ENCODE data around the gene TBC1D14.

Gene TBC1D14

GRCh38 chr4:6957994-6958393 is 48.4 kb downstream of the TBC1D14 start:
- TF ChIP-seq, protein P1, sequence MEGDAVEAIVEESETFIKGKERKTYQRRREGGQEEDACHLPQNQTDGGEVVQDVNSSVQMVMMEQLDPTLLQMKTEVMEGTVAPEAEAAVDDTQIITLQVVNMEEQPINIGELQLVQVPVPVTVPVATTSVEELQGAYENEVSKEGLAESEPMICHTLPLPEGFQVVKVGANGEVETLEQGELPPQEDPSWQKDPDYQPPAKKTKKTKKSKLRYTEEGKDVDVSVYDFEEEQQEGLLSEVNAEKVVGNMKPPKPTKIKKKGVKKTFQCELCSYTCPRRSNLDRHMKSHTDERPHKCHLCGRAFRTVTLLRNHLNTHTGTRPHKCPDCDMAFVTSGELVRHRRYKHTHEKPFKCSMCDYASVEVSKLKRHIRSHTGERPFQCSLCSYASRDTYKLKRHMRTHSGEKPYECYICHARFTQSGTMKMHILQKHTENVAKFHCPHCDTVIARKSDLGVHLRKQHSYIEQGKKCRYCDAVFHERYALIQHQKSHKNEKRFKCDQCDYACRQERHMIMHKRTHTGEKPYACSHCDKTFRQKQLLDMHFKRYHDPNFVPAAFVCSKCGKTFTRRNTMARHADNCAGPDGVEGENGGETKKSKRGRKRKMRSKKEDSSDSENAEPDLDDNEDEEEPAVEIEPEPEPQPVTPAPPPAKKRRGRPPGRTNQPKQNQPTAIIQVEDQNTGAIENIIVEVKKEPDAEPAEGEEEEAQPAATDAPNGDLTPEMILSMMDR (conservative IDR thresholded peaks at IDR 0.05) = no peak

DNA sequence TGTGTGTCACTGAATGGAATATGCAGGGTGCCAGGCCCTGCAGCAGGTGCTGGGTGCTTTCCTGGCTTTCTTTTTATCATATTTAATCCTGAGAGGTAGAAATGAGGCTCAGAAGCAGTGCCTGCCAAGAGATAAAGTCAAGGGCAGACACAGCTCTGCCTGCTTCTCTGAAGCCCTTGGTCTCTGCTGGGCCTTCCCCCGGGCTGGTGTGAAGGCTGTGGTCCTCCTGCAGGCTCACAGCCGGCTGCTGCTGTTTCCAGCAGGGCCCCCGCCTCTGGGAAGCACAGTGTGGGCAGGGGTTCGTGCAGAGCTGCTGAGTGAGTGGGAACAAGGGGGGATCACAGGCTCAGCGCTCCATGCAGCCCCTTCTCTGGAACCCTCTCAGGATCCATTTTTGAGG is 49.6 kb downstream of the TBC1D14 start:
- peak overlapping the region; percentile 87 for H3K27ac ChIP-seq
- TF ChIP-seq, protein P1 (conservative IDR thresholded peaks at IDR 0.05) = no peak

More at GRCh38 chr4:6957994-6958393, 48.4 kb downstream of the TBC1D14 start:
- H3K27ac ChIP-seq = peak overlapping the region; percentile 87

- TF ChIP-seq, protein P1 (conservative IDR thresholded peaks at IDR 0.05) = no peak
- H3K27ac ChIP-seq = no peak overlapping the region
Observed at GRCh38 chr4:6960154-6960553, 50.5 kb downstream of the TBC1D14 start.

DNA sequence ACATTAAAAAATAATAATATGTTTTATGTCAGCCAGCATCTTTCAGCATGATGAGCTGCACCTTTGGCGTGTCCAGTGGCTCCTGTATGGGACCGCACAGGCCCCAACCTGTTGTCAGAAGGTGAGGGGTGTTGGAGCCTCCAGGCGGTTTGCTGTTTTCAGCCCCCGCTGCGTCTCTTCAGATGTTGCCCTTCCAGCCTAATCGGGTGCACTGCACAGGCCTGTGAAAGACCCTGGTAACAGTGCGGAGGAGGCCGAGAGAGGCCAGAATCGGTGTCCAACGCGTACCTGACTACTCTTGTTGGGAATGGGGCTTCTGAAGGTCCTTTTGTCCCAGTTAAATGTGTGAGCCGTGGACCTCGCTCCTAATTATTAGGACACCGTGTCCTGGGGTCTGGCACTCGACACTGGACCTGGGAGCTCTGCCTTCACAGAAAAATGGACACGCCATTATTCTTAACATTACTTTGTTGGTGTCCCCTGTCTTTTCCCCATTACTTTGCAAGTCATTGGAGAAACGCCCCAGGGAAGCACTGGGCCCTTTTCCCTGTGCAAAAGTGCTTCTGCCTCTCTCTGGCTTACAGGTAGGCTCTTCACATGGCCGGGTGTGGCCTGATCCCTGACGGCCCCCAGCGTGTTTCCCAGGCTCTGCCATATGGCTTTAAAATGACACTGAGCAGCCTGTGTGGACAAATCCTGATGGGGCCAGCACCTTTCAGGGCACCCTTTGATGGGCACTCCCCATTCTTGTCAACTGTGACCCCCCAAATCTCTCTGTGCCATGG is 51.2 kb downstream of the TBC1D14 start:
- TF ChIP-seq, protein P1 (conservative IDR thresholded peaks at IDR 0.05) = no peak
- no peak overlapping the region for H3K27ac ChIP-seq

DNA sequence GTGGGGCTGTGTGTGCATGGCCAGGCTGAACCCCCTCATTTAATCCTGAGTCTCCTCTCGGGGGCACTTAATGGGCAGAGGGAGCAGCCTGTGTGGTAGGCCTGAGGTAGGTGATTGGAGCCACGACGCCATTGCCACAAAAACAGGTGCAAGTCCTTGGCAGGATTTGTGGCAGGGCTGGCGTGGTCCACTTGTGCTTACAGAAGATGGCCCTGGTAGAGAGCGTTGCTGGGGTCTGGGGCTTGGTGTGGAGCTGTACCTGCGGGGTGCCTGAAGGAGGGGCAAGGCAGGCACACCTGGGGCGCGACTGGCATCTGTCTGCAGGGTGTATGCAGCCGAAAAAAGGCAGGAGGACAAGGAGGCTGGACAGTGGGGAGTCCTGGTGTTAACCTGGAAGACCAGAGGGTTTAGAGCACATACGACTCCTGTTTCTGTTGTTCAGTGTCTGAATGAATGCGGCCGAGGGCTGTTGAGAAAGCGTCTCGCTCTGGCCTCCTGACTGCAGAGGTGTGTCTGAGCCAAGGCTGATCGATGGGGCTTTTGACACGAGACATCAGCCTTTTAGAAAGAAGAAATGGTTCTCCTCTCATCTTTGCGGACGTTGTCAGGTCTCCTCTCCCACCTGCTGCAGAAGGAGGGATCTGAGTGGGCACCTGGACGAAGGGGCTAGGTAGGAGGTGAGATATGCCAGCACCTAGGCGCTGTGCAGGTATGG is 52.0 kb downstream of the TBC1D14 start:
- H3K27ac ChIP-seq = no peak overlapping the region
- TF ChIP-seq, protein P1 (conservative IDR thresholded peaks at IDR 0.05) = no peak

DNA sequence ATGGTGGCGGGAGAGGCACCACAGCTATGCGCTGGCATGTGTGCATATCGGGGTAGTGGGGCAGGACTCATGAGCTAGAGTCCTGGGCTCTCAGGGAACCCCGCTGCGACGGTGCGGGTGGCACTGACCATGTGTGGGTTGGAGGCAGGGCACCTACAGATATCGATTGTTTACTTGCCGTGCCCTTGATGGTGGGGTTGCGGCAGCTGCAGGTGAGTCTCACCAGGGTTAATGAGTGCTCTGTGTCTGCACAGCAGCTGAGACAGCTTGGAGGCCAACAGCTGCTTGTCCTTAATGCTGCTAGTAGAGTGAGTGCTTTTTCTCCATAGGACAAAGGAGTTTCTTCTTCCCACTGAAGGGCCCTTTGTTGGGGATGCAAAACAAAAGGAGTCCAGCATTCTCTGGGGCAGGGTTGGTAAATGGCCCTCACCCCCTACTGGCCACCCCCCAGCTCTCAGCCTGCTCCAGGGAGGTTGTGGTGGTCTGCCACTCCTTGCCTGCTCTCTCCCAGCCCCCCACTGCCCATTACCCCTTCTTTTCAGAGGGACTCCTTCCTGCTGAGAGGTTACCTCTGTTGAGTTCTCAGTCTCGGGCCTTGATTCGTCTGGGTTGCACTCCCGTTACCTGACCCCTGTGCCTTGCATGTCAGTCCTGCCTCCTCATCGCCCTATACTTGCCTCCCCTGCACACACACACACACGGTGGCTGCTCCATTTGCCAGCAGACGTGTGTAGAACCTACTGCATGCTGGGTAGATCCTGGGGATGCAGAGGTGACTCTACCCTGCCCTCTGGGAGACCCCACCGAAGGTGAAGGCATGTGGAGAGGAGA is 52.8 kb downstream of the TBC1D14 start:
- TF ChIP-seq, protein P1 (conservative IDR thresholded peaks at IDR 0.05) = no peak
- no peak overlapping the region for H3K27ac ChIP-seq

DNA sequence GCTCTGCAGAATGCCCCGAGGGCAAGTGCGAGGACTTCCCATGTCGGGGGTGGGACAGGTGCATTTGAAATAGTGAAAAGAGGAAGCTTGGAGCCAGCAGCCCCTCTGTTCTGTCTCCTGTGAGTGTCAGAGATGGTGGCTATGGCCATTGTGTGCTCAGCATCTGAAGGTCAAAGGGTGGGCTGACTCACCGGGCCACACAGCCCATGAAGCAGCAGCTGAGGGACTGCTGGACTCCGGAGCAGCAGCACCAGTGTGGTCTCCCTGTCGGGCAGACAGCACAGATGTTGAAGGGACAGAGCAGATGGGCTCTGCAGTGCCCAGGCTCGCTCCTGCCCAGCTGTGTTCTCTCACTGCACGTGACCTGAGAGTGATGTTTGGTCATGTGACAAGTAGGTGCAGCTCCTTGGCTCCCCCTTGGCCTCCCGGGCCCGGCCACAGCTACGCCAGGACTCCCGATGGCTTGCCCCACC is 53.5 kb downstream of the TBC1D14 start:
- no peak overlapping the region for H3K27ac ChIP-seq
- TF ChIP-seq, protein P1 (conservative IDR thresholded peaks at IDR 0.05) = no peak

Measured in VCaP (cell line).